Frontal cortex (tissue), 4 donors: Measurements from ENCODE around the gene ERC1. TPM values are rescaled to one million over a fixed set of nuclear protein-coding genes. Genes with fewer than 3 reads are reported as not detected.
"Not testable (repeated sequence)": the region's sequence is repeated elsewhere in the genome, so short reads cannot be mapped to it uniquely, and the experiment has no call there.

Source experiments
- DNase-seq, 2 donors: peaks; one replicate each; pipeline ENCODE4 v3.0.0; 2012; ENCODE audit warnings: low spot score in 2 of 2
- FAIRE-seq: peaks from 2 replicates; lab custom pipeline; 2012; peaks lifted over from hg19 to GRCh38; lab: Jason Lieb, UNC
- total RNA-seq: library from RNA; depleted of rRNA; stranded (reverse); fragments of >200 nt; gene quantifications from one replicate; pipeline ENCODE4 v1.2.3, GENCODE V29; 2014
- donor health status: control.
- donor health status: control.
- donor health status: control.

The ERC1 gene
- total RNA-seq, 1 donor from 2014 or later, result 128 TPM

DNA sequence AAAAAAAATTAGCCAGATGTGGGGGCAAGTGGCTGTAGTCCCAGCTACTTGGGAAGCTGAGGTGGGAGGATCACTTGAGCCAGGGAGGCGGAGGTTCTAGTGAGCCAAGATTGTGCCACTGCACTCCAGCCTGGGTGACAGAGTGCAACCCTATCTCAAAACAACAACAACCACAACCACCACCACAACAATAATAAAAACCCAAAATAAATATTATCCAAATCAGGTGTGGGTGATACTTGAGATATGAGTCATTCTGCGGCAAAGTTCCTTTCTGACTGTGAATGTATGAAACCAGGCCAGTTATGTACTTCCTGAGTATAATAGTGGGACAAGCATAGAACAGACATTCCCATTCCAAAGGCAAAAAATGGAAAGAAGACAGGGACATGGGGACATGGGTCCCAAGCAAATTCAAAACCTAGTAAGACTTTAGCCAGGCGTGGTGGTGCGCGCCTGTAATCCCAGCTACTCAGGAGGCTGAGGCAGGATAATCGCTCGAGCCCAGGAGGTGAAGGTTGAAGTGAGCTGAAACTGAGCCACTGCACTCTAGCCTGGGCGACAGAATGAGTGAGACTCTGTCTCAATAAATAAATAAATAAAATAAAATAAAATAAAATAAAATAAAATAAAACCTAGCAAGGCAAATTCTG is 9.7 kb upstream of the ERC1 start:
- DNase-seq (no peak), FAIRE-seq (no peak)

DNA sequence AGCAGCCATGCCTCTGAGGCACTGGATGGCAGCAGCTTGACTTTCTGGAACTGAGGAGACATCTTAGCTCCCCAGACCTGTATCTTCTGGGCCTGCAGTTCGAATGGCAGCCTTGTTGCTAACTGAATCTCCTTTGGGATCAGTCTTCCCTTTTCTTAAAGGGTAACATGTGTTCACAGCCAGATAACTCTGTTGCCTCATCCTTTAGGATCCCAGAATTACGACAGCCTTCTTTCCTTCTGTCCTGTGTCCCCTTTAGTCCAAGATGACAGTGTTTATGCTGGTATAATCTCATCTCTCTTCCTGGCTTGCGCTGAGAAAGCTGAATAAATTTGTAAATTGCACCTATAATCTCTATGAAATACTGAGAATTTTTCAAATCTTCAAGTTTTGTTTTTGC is 9.1 kb upstream of the ERC1 start:
- FAIRE-seq (no peak), DNase-seq (no peak)

DNA sequence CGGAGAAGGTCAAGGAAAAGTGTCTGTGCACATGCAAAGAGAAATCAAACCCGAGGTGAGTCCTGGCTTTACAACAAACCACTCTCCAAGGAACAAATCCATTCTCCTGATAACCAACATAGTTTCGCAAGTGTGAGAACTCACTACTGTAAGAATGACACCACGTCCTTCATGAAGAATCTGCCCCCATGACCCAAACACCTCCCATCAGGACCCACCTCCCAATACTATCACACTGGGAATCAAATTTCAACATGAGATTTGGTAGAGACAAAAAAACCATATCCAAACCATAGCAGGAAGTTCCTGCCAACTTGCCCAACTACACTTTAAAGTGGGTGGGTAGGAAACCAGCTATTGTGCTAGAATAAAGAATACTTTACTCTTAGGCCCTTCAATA is 2.4 kb upstream of the ERC1 start:
- no peak for FAIRE-seq
- no peak for DNase-seq

DNA sequence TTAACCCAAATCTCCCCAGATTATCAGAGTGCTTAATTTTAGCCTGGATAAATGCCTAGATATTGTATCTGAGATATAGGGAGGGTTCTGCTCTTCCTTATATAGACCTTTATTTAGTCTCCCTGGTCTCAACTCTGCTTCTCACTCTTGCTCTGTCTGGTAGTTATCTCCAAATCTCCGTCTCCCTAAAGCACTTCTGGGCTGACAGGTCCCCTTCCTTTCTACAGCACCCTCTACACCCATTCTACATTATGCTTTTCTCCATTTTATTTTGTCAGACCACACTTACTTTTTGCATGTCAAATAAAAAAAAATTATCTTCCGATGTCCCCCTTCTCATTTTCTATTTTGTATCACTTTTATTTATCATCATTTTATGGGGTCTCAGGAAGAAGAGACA is 2.0 kb upstream of the ERC1 start:
- no peak for DNase-seq
- no peak for FAIRE-seq

DNA sequence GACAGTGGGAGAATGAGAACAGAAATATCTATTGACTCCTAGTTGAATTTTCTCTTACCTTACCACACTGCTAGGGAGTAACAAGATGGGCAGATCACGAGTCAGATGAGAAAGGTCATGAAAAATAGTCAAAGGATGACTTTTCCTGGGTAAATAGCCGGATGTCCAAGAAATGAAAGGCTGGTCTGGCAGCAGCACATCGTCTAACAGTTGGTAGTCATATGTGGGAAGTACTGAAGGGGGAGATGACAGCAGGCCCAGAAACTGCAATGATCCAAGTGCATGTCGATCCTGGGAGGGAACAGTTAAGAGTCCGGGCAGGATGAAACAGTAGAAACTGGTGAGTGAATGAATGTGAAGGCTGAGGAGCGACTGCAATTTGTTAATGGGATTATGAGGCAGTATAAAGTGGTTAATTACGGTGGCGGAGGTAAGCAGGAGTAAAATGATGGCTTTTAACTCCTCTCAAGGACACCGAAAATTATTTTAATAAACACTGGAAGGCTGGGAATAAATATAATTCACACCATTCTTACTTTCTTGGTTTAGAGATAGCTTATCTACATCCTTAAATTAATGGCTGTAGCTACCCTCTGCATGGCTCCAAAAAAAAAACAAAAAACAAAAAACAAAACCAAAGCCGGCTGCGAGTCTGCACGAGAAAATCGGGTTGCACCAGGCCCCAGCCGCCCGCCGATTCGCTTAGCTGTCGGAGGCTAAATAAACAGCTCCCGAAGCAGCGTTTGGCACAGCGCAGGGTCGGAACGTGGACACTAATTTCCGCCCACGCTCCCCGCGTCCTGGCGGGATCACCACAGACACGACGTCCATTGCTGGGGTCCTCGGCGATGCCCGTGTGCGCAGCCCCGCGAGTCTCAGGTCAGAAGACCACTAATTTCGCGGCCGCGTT is 1.0 kb upstream of the ERC1 start:
- FAIRE-seq (no peak), DNase-seq (peak; percentile 28 to 39)

- no peak for FAIRE-seq
- peak in 1 of 2 donors; percentile 33 for DNase-seq
Observed at GRCh38 chr12:991350-992333, 619 bp downstream of the ERC1 start.

DNA sequence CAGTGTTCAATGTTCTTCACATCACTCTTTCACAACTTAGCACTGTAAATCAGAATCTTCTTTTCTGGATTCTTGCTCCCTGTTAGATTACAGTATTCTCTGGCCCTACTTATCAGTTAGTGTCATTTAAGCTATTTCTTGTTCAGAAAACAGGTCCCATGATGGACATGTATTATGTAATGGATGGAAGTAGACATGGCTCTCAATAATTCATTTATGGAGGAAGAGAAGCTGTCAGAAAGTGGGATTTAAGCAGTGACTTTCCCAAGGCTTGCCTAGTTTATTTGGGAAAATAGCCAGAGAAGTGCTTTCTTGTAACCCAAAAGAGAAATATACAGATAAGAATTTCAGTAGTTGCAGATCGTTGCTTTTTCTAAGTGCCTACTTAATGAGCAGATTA is 1.6 kb downstream of the ERC1 start:
- no peak for FAIRE-seq
- DNase-seq, result no peak

GRCh38 chr12:996881-997280 is 5.9 kb downstream of the ERC1 start:
- FAIRE-seq (no peak), DNase-seq (no peak)

DNA sequence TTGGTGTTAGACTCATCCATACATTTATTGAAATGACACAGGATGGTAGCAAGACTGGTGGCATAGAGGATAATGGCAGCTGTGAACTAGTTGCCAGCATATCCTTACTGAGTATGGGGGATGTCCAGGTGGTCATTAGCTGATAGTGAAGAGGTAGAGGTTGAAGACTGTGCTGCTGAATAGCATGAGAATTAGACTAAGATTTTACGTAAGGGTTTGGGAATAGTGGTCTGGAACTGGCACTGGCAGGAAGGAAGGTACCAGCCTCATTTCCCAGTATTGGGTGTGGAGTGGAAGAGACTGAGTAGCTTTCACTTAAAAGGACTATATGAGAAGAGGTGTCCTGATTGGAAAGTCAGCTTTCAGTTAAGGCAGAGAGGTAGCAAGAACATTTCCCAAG is 6.5 kb downstream of the ERC1 start:
- DNase-seq, result no peak
- no peak for FAIRE-seq

- FAIRE-seq, result no peak
- DNase-seq, result no peak
Observed at GRCh38 chr12:998020-998874, 7.2 kb downstream of the ERC1 start.

DNA sequence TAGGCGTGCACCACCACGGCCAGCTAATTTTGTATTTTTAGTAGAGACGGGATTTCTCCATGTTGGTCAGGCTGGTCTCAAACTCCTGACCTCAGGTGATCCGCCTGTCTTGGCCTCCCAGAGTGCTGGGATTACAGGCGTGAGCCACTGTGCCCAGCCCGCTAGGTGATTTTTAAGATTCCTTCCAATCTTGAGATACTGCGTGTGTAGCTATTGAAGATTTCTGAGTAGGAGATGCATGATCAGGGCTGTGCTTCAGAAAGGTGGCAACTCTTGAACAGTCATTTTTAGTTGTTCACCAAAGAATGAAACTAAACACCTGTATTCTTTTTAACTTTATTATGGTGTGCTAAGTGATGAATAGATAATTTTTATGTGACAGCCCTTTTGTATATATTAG is 8.7 kb downstream of the ERC1 start:
- not testable (repeated sequence) for FAIRE-seq

GRCh38 chr12:1001507-1001906 is 10.5 kb downstream of the ERC1 start:
- DNase-seq, result no peak
- no peak for FAIRE-seq

More for the DNA sequence above, 8.7 kb downstream of the ERC1 start:
- DNase-seq, result not testable (repeated sequence)

- FAIRE-seq, result no peak
Observed at GRCh38 chr12:1003600-1004271, 12.7 kb downstream of the ERC1 start.

GRCh38 chr12:1006255-1006654 is 15.2 kb downstream of the ERC1 start:
- FAIRE-seq, result no peak
- DNase-seq, result no peak

More at GRCh38 chr12:1003600-1004271, 12.7 kb downstream of the ERC1 start:
- no peak for DNase-seq

DNA sequence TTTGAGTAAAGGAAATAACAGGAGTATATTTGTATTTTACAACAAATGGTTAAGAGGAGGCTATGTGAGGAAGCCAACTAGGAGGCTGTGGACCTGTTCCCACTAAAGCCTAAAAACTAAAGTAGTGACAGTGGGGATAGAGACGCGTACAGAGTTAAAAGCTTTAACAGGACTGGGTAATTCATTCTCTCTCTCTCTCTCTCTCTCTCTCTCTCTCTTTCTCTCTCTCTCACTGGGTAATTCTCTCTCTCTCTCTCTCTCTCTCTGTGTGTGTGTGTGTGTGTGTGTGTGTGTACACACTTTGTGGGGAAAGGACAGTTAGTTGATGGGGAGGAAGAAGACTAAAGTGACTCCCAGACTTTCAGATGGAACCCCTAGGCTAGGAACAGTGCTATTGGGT is 16.3 kb downstream of the ERC1 start:
- FAIRE-seq (no peak), DNase-seq (no peak)

DNA sequence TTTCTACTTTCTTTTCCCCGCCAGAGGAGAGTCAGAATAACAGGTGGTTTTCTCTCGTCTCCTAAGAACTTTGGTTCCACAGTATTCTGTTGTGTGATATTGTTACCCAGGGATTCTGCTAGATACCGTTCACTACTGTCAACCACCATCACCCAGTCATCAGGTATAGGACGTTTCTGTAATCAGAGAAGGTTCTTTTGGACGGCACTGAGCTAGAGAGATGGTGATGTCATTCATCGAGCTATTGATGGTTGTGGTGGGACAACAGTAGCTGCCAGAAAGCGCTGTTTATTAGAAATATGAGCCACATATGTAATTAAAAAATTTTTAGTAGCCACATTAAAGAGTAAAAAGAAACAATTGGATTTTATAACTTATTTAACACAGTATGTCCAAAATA is 17.0 kb downstream of the ERC1 start:
- no peak for DNase-seq
- no peak for FAIRE-seq

GRCh38 chr12:1011091-1011490 is 20.1 kb downstream of the ERC1 start:
- FAIRE-seq (no peak), DNase-seq (no peak)

DNA sequence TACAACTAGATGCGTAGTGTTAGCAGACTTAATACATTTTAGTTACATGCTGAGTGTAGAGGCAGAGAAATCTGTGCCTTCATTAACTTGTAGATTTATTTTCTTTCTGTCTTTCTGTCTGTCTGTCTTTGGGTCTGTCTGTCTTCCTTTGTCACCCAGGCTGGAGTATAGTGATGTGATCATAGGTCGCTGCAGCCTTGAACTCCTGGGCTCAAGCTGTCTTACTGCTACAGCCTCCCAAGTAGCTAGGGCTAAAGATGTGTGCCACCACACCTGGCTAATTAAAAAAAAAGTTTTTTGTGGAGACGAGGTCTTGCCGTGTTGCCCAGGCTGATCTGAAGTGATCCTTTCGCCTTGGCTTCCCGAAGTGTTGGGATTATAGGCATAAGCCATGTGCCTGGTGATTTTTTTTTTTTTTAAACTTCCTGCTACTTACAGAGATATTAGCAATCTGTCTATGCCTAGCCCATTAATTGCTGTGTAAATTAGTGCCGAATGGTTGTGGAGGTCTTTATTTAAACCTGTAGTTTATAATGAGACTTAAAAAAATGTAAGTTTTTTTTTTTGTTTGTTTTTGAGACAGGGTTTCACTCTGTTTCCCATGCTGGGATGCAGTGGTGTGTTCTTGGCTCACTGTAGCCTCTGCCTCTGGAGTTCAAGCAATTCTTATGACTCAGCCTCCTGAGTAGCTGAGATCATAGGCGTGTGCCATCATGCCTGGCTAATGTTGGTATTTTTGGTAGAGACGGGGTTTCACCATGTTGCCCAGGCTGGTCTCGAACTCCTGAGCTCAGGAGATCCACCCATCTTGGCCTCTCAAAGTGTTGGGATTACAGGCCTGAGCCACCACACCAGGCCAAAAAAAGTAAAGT is 22.8 kb downstream of the ERC1 start:
- DNase-seq, result no peak
- FAIRE-seq, result no peak
